HFFc6 (cell line): Measurements from ENCODE around the gene TRA2A. TPM values are rescaled to one million over a fixed set of nuclear protein-coding genes. Genes with fewer than 3 reads are reported as not detected.

Source experiments
- DNase-seq: peaks from one replicate; pipeline ENCODE4 v3.0.0-alpha.2; 2018
- H3K27ac Mint-ChIP-seq: 2 replicates; pipeline ENCODE4 v1.8.0; 2020; ENCODE audit warnings: mild to moderate bottlenecking, mixed read lengths
- H3K27me3 Mint-ChIP-seq: 2 replicates; pipeline ENCODE4 v1.8.0; 2021; ENCODE audit warnings: mild to moderate bottlenecking, moderate library complexity, mixed read lengths; ENCODE audit not compliant: insufficient read depth
- H3K36me3 Mint-ChIP-seq: 2 replicates; pipeline ENCODE4 v1.8.0; 2021; ENCODE audit warnings: low read depth, mixed read lengths
- H3K4me1 Mint-ChIP-seq: 2 replicates; pipeline ENCODE4 v1.8.0; 2020; ENCODE audit warnings: low read depth, mixed read lengths
- H3K4me3 Mint-ChIP-seq: 2 replicates; pipeline ENCODE4 v1.8.0; 2020; ENCODE audit warnings: mild to moderate bottlenecking, moderate library complexity, mixed read lengths
- H3K9me3 Mint-ChIP-seq: 2 replicates; pipeline ENCODE4 v1.8.0; 2020; ENCODE audit warnings: mild to moderate bottlenecking, mixed read lengths
- total RNA-seq, 6 experiments: library from RNA; stranded (reverse); fragmentation: NEBNext Ultra II Directional; extraction: Animal tissue kit (Norgen Biotek cat#: 25700); gene quantifications; 2 replicates in 1 of 6; 3 replicates in 5 of 6; pipeline ENCODE4 v1.2.3, GENCODE V29; 2021
- TF ChIP-seq, protein P1 (sequence below): fragments of 200-600 bp; sonication (generic); IDR thresholded peaks from 2 replicates; pipeline ENCODE4 v1.5.0; 2021; ENCODE audit warnings: antibody characterized with exemption, mild to moderate bottlenecking

The TRA2A gene
- total RNA-seq, 6 experiments from 2014 or later, result 85.5 to 97.8 (median 92.5) TPM

DNA sequence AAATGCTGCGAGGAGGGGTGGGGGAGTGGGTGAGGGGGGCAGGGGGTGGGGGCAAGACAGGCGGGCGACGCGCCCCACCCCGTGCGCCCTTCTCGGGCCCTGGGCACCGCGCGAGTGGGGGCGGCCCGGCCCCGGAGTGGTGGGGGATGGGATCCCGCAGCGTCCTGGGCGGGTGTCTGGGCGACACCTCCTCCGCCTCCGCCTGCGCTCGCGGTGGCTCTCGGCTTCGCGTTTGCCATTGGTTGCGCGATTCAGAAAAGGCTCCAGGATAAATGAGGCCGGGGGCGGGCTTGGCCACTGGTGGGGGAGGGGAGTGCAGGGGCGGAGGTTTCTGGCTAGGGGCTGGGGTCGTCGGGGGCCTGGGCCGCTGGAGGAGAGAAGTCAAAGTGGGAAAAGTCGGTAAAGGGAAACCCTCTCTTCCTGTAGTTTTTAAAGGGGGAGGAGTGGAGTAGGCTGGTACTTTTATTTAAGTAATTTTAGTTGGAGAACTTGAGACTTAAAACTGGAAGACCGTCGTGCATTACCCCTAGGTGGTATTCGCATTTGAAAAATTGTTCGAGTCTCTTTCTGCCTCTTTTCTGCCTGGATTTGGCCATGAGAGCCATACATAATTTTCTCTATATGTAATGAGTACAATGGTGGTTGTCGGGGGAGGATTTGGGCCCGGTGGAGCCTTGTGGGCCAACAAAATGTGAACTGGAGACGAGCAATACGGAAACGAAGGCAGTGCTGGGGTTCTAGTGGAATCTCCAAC lies 60.5 kb downstream of the TRA2A start:
- Mint-ChIP-seq H3K36me3 (no peaks in the 10 kb centered on the region; the same call in 1 of the 2 replicates), H3K4me1 (peaks cover 47% of the 10 kb centered on the region), H3K27ac (peak overlapping the region; percentile 89), H3K27me3 (peaks cover 19% of the 10 kb centered on the region), H3K4me3 (peak overlapping the region; percentile 88), H3K9me3 (no peaks in the 10 kb centered on the region)
- peak; percentile 53 for DNase-seq
- TF ChIP-seq, protein P1, sequence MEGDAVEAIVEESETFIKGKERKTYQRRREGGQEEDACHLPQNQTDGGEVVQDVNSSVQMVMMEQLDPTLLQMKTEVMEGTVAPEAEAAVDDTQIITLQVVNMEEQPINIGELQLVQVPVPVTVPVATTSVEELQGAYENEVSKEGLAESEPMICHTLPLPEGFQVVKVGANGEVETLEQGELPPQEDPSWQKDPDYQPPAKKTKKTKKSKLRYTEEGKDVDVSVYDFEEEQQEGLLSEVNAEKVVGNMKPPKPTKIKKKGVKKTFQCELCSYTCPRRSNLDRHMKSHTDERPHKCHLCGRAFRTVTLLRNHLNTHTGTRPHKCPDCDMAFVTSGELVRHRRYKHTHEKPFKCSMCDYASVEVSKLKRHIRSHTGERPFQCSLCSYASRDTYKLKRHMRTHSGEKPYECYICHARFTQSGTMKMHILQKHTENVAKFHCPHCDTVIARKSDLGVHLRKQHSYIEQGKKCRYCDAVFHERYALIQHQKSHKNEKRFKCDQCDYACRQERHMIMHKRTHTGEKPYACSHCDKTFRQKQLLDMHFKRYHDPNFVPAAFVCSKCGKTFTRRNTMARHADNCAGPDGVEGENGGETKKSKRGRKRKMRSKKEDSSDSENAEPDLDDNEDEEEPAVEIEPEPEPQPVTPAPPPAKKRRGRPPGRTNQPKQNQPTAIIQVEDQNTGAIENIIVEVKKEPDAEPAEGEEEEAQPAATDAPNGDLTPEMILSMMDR, result no peak

DNA sequence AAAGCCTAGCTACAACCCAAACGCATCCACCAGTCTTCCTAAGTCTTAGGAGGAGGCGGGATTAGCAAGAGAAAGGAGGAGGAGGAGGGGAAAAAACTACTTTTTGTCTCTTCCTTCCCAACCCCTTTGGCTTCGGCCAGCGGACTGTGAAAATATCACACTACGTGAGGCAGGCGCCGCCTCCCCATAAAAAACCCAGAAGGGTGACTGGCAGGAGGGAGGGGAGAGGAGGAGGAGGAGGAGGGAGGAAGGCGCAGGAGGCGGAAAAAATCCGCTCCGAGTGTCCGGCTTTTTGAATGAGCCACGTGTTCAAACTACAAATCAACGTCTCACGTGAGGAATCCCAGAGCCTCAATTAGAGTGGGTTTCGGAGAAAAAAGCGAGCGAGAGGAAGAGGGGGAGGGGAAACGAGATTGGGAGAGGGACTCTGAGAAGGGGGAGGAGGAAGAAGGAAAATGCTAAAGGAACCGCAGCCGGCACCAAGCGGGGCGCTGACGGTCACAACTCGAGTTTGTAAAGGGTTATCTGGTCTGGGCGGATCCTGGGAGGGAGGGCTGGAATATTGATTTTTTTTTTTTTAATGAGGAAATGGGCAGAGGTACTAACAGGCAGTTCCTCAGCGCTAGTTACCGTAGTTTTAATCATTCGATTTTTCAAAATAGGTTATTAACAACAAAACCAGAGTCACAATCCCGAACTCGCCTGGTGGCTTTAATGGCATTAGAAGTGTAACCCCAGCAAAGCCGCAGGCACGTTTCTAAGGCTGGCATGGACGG lies 61.3 kb downstream of the TRA2A start, which contains the start of gene IGF2BP3:
TSS of gene IGF2BP3 (minus strand) at position 162 of the 776 bp plus-strand sequence. CDS start 381 bp downstream, outside the sequence.
- Mint-ChIP-seq H3K4me1 (peaks cover 53% of the 10 kb centered on the region), H3K4me3 (peak within 1 kb of the TSS; percentile 88), H3K27me3 (peaks cover 18% of the 10 kb centered on the region), H3K36me3 (no peaks in the 10 kb centered on the region; the same call in 1 of the 2 replicates), H3K9me3 (no peaks in the 10 kb centered on the region), H3K27ac (peak within 1 kb of the TSS; percentile 89)
- TF ChIP-seq, protein P1, result no peak
- DNase-seq, result peak; percentile 93

DNA sequence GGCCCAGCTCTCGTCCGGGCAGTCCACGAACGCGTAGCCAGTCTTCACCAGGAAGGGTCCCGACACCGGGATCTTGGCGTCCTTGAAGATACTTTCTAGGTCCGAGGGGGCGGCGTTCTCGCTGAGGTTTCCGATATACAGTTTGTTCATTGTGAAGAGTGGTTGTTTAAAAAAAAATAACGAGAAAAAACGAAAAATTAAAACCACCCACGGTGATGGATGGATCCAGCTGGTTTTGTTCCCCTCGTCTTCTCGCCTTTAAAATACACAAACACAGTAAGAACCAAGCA lies 61.9 kb downstream of the TRA2A start:
- peaks cover 3% of the 10 kb centered on the region; the same call in 1 of the 2 replicates for H3K36me3 Mint-ChIP-seq
- H3K27me3 Mint-ChIP-seq, result peaks cover 13% of the 10 kb centered on the region
- H3K9me3 Mint-ChIP-seq, result no peaks in the 10 kb centered on the region
- H3K4me3 Mint-ChIP-seq, result peak overlapping the region; percentile 88
- no peak for DNase-seq
- H3K4me1 Mint-ChIP-seq, result peaks cover 56% of the 10 kb centered on the region
- TF ChIP-seq, protein P1, result no peak
- peak overlapping the region; percentile 89 for H3K27ac Mint-ChIP-seq

DNA sequence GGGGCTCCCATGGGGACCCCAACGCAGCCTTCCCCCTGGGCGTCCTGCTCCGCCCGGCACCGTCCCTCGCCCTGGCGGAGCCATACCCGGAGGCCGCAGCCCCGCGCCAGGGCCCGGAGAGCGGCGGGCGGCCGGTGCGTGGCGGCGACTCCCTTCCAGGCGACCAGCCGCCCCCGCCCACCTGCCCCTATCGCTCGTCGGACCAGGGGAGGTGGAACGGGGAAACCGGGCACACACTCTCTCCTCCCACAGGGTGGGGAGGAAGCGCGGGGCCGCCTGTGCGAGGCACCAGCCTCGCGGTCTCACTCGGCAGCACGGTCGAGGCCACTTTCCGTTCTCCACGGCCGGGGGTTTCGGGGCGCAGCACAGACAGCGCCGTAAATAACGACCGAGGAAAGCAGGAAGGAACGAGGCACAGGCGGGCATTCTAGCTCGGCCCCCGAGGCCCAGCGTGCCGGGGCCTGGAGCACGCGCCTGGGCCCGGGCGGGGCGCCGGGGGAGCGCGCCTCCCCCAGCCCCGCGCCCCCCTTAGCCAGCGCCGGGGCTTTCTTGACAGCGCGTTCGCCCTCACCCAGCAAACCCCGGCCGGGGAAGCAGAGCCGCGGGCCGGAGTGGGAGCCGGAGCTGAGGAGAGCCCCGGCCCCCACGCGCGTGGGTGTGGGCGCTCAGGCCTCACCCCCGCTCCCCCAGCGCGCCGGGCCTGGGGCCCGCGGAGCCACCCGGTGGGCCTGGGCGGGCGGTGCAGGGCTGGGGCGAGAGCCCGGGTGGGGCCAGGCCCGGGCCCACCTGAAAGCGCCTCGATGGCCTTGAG lies 62.4 kb downstream of the TRA2A start:
- H3K9me3 Mint-ChIP-seq, result no peaks in the 10 kb centered on the region
- no peak for DNase-seq
- peaks cover 3% of the 10 kb centered on the region; the same call in 1 of the 2 replicates for H3K36me3 Mint-ChIP-seq
- peak overlapping the region; percentile 98 for H3K4me3 Mint-ChIP-seq
- H3K27me3 Mint-ChIP-seq, result peaks cover 7% of the 10 kb centered on the region
- peak overlapping the region; percentile 89 for H3K27ac Mint-ChIP-seq
- peaks cover 54% of the 10 kb centered on the region for H3K4me1 Mint-ChIP-seq
- TF ChIP-seq, protein P1, result peak; percentile 30

DNA sequence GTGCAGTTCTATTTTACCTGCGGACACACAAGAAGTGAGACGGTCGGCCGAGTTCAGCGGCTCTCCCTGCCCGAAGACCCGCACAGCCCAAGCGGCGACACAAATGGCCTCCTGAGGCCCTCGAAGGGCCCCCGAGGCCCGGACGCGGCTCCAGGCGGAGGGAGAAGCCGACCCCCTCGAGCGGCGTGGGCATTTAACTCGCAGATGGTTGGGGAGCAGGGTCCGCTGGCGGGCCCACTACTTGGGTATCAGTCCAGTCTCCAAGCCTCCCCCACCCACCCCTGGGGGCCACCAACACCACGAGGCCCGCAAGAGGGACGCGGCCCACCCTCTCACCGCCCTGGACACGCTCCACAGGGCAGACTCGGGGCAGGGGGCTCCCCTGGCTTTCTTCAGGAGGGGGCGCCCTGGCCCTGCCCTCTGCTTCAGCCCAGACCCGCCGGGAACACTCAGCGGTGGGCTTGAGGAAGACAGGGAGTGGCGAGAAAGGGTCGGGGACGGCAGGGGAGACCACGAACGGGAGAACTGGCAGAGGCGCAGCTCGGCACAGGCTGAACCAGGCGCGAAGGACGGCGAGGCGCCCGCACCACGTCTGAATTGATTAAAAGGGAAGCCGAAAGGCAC lies 63.1 kb downstream of the TRA2A start:
- peaks cover 3% of the 10 kb centered on the region; the same call in 1 of the 2 replicates for H3K36me3 Mint-ChIP-seq
- H3K27ac Mint-ChIP-seq, result peak overlapping the region; percentile 93
- H3K4me1 Mint-ChIP-seq, result peaks cover 55% of the 10 kb centered on the region
- no peak for DNase-seq
- H3K9me3 Mint-ChIP-seq, result no peaks in the 10 kb centered on the region
- peak overlapping the region; percentile 98 for H3K4me3 Mint-ChIP-seq
- H3K27me3 Mint-ChIP-seq, result peaks cover 5% of the 10 kb centered on the region
- TF ChIP-seq, protein P1, result no peak
